K562 (cell line): ENCODE measurements around the gene NTRK1. TPM values are rescaled to one million over a fixed set of nuclear protein-coding genes. Genes with fewer than 3 reads are reported as not detected.

Experiments
- CBFA2T3 ChIP-seq: fragments of 450-650 bp; IDR thresholded peaks from 2 replicates; pipeline ENCODE4 v1.6.1; 2017
- CSDE1 ChIP-seq, 2 experiments: fragments of 450-650 bp; IDR thresholded peaks; 2 replicates each; pipeline ENCODE4 v1.6.1; 2016; ENCODE audit warnings: mild to moderate bottlenecking in 1 of 2
- ESRRA ChIP-seq: fragments of 450-650 bp; IDR thresholded peaks from 2 replicates; pipeline ENCODE4 v1.6.1; 2014; ENCODE audit warnings: low read depth, mild to moderate bottlenecking, moderate library complexity, borderline replicate concordance
- FOXJ2 ChIP-seq: fragments of 200-800 bp; sonication (Bioruptor generic); IDR thresholded peaks from 2 replicates; pipeline ENCODE4 v1.6.1; 2016; ENCODE audit warnings: missing genetic modification characterization, missing compliant biosample characterization
- HDGF ChIP-seq: fragments of 450-650 bp; IDR thresholded peaks from 2 replicates; pipeline ENCODE4 v1.6.1; 2016
- MAZ ChIP-seq, 2 experiments: fragments of 450-650 bp in 1 of 2; sonication (generic) in 1 of 2; formaldehyde crosslinking; IDR thresholded peaks in 1 of 2; conservative IDR thresholded peaks in 1 of 2; 2 replicates each; pipeline versions ENCODE4 v1.4.0 to v1.5.0; 2020; ENCODE audit warnings: mild to moderate bottlenecking in 1 of 2, missing genetic modification reagents in 1 of 2
- MECOM ChIP-seq: fragments of 250-450 bp; sonication (Bioruptor Pico); IDR thresholded peaks from 2 replicates; pipeline ENCODE4 v1.8.0; 2022; ENCODE audit warnings: inconsistent platforms
- MITF ChIP-seq: IDR thresholded peaks from 2 replicates; pipeline ENCODE4 v1.6.1; 2014; ENCODE audit warnings: antibody characterized with exemption
- NKRF ChIP-seq: fragments of 450-650 bp; IDR thresholded peaks from 2 replicates; pipeline ENCODE4 v1.6.1; 2016; ENCODE audit warnings: borderline replicate concordance
- NRF1 ChIP-seq, 2 experiments: fragments of 450-650 bp; IDR thresholded peaks in 1 of 2; conservative IDR thresholded peaks in 1 of 2; 2 replicates each; pipeline ENCODE4 v1.6.1; 2014; ENCODE audit warnings: mild to moderate bottlenecking in 2 of 2
- POLR2G ChIP-seq: fragments of 200-400 bp; formaldehyde crosslinking; IDR thresholded peaks from 2 replicates; pipeline ENCODE4 v1.6.1; 2017; ENCODE audit warnings: low read depth, mild to moderate bottlenecking, antibody characterized with exemption, low read length, moderate library complexity
- TARDBP ChIP-seq: fragments of 450-650 bp; IDR thresholded peaks from 2 replicates; pipeline ENCODE4 v1.6.1; 2016
- TEAD4 ChIP-seq, 2 experiments: sonication (generic) in 1 of 2; formaldehyde crosslinking in 1 of 2; IDR thresholded peaks; 2 replicates each; pipeline versions ENCODE4 v1.6.1 to v1.8.0; 2012 to 2022; ENCODE audit warnings: borderline replicate concordance in 1 of 2, inconsistent platforms in 1 of 2, low read length in 1 of 2, mild to moderate bottlenecking in 1 of 2, missing genetic modification reagents in 1 of 2
- XRCC5 ChIP-seq: fragments of 200-400 bp; formaldehyde crosslinking; IDR thresholded peaks from 2 replicates; pipeline ENCODE4 v1.6.1; 2017; ENCODE audit warnings: low read depth, mild to moderate bottlenecking, low read length
- ZNF263 ChIP-seq: sonication (generic); formaldehyde crosslinking; IDR thresholded peaks from 2 replicates; pipeline ENCODE4 v1.8.0; 2022; ENCODE audit warnings: mild to moderate bottlenecking, missing genetic modification reagents, borderline replicate concordance
- polyA plus RNA-seq, 8 experiments: library from polyadenylated mRNA; depleted of rRNA in 4 of 8; stranded (reverse) in 5 of 8; unstranded in 3 of 8; fragments of >200 nt; fragmentation: Nextera tagmentation in 2 of 8; fragmentation: Illumina TruSeq in 1 of 8; extraction: Ambion mirVana in 2 of 8; extraction: Trizol in 1 of 8; gene quantifications; 2 replicates each; pipeline versions ENCODE4 v1.2.1 to v1.2.3, GENCODE V29; 2011 to 2014; ENCODE audit warnings: inconsistent platforms in 1 of 8, missing spikeins in 1 of 8
- total RNA-seq, 7 experiments: library from RNA; depleted of rRNA in 6 of 7; stranded (reverse); fragments of >200 nt in 6 of 7; fragmentation: Illumina TruSeq in 2 of 7; extraction: Trizol in 2 of 7; gene quantifications; 2 replicates each; pipeline versions ENCODE4 v1.2.1 to v1.2.3, GENCODE V29; 2011 to 2021; ENCODE audit warnings: low replicate concordance in 1 of 7
- TF ChIP-seq, protein P1 (sequence below): sonication (generic); formaldehyde crosslinking; IDR thresholded peaks from 2 replicates; pipeline ENCODE4 v1.8.1; 2023; ENCODE audit warnings: mild to moderate bottlenecking, missing genetic modification reagents
- TF ChIP-seq, protein P2 (sequence below): IDR thresholded peaks from 2 replicates; pipeline ENCODE4 v1.6.1; 2011; ENCODE audit warnings: borderline replicate concordance, low read depth, mild to moderate bottlenecking, moderate library complexity, low read length; ENCODE audit not compliant: insufficient read depth, poor library complexity, severe bottlenecking

Gene NTRK1
- total and polyA plus RNA-seq, 9 of the 15 experiments (the other 6 are each of a cell fraction or from before 2014, with no cell fraction given): 0.46 to 30.0 (median 7.9) TPM

DNA sequence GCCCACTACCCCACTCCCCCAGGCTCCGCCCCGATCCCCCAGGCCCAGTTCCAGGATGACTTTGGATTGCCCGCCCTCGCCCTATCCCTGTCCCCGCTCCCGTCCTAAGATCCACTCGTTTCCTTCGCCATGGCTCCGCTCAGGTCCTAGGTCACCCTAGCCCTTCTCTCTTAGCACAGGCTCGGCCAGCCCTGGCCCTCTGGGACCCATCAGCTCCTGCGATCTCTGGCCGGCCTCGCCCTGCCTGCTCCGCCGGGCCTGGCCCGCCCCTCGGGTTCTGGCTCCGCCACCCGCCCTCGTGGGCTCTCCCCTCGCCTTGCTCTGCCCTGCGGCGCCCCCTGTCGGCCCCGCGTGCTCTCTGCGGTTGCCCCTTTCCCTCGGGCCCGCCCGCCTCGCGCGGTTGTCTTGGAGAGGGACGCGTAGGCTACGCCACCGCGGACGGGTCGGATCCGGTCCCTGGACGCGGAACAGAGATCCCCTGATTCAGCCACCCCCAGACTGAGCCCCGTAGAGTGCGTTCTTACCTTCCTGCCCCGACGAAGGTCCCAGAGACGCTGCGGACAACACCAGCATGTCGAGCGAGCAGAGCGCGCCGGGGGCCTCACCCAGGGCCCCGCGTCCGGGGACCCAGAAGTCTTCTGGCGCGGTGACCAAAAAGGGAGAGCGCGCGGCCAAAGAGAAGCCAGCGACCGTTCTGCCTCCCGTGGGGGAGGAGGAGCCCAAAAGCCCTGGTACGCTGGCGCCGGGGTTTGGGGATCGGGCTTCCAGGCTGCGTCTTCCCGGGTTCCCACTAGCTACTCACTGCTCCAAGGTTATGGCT is 59.8 kb downstream of the NTRK1 start, which contains the start of gene LRRC71 (continued):
- TF ChIP-seq, protein P1, sequence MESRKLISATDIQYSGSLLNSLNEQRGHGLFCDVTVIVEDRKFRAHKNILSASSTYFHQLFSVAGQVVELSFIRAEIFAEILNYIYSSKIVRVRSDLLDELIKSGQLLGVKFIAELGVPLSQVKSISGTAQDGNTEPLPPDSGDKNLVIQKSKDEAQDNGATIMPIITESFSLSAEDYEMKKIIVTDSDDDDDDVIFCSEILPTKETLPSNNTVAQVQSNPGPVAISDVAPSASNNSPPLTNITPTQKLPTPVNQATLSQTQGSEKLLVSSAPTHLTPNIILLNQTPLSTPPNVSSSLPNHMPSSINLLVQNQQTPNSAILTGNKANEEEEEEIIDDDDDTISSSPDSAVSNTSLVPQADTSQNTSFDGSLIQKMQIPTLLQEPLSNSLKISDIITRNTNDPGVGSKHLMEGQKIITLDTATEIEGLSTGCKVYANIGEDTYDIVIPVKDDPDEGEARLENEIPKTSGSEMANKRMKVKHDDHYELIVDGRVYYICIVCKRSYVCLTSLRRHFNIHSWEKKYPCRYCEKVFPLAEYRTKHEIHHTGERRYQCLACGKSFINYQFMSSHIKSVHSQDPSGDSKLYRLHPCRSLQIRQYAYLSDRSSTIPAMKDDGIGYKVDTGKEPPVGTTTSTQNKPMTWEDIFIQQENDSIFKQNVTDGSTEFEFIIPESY (CRISPR knock-in tag): peak; percentile 81
- TF ChIP-seq NKRF: no peak
- peak; percentile 83 for TF ChIP-seq XRCC5
- TF ChIP-seq MAZ (CRISPR knock-in tag; conservative IDR thresholded peaks at IDR 0.05 in 1 of 2, IDR thresholded peaks at IDR 0.05 in 1 of 2): peak; percentile 98 to 100
- TF ChIP-seq ESRRA: peak; percentile 90; the same call in 1 of the 2 replicates
- TF ChIP-seq CSDE1 (IDR thresholded peaks at IDR 0.05): no peak
- TF ChIP-seq MITF: no peak
- no peak for TF ChIP-seq FOXJ2 (tag)
- TF ChIP-seq POLR2G: peak; percentile 70
- TF ChIP-seq CBFA2T3: peak; percentile 13; the same call in 1 of the 2 replicates
- TF ChIP-seq MECOM (CRISPR knock-in tag): no peak
- TF ChIP-seq TARDBP: 0 out of 2 replicates have a peak, but pooled peaks have one; percentile 49
- TF ChIP-seq, protein P2, sequence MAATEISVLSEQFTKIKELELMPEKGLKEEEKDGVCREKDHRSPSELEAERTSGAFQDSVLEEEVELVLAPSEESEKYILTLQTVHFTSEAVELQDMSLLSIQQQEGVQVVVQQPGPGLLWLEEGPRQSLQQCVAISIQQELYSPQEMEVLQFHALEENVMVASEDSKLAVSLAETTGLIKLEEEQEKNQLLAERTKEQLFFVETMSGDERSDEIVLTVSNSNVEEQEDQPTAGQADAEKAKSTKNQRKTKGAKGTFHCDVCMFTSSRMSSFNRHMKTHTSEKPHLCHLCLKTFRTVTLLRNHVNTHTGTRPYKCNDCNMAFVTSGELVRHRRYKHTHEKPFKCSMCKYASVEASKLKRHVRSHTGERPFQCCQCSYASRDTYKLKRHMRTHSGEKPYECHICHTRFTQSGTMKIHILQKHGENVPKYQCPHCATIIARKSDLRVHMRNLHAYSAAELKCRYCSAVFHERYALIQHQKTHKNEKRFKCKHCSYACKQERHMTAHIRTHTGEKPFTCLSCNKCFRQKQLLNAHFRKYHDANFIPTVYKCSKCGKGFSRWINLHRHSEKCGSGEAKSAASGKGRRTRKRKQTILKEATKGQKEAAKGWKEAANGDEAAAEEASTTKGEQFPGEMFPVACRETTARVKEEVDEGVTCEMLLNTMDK: peak; percentile 81
- 0 out of 2 replicates have a peak, but pooled peaks have one; percentile 46 for TF ChIP-seq HDGF
- TF ChIP-seq TEAD4 (IDR thresholded peaks at IDR 0.05; ENCODE audit: low read length): 0 out of 2 replicates have a peak, but pooled peaks have one; percentile 21
- TF ChIP-seq TEAD4 (CRISPR knock-in tag; IDR thresholded peaks at IDR 0.05; ENCODE audit: borderline replicate concordance): no peak
- peak in 1 of 2 experiments; percentile 39; a peak in 1 of 4 replicates for TF ChIP-seq NRF1 (conservative IDR thresholded peaks at IDR 0.05 in 1 of 2, IDR thresholded peaks at IDR 0.05 in 1 of 2)
- TF ChIP-seq ZNF263: peak; percentile 92
